Mesenchymal stem cell (in vitro differentiated cells and primary cell): ENCODE data around the gene ADAMTS17.

ENCODE experiments used
- DNase-seq: peaks from one replicate; pipeline ENCODE4 v3.0.0-alpha.2; 2013
- H2AFZ ChIP-seq: one replicate; pipeline ENCODE4 v1.6.1; 2013; ENCODE audit warnings: low read depth, mild to moderate bottlenecking, control low read depth, inconsistent platforms, low read length, moderate library complexity
- H2AK5ac ChIP-seq: 2 replicates; pipeline ENCODE4 v1.6.1; 2013; ENCODE audit warnings: low read length, moderate library complexity, mild to moderate bottlenecking, inconsistent platforms; ENCODE audit not compliant: severe bottlenecking
- H2BK120ac ChIP-seq: one replicate; pipeline ENCODE4 v1.6.1; 2013; ENCODE audit warnings: low read depth, mild to moderate bottlenecking, inconsistent platforms, low read length, moderate library complexity
- H2BK12ac ChIP-seq, 2 experiments: one replicate each; pipeline ENCODE4 v1.6.1; 2013; ENCODE audit warnings: inconsistent platforms in 2 of 2, low read length in 2 of 2, mild to moderate bottlenecking in 2 of 2, moderate library complexity in 2 of 2, control low read depth in 1 of 2
- H2BK15ac ChIP-seq: one replicate; pipeline ENCODE4 v1.6.1; 2013; ENCODE audit warnings: mild to moderate bottlenecking, low read depth, inconsistent platforms; ENCODE audit not compliant: poor library complexity, severe bottlenecking
- H2BK5ac ChIP-seq: 2 replicates; pipeline ENCODE4 v1.6.1; 2013; ENCODE audit warnings: low read depth, mild to moderate bottlenecking, low read length, control low read depth, inconsistent platforms; ENCODE audit not compliant: poor library complexity, severe bottlenecking
- H3K14ac ChIP-seq, 2 experiments: one replicate each; pipeline ENCODE4 v1.6.1; 2013; ENCODE audit warnings: inconsistent platforms in 2 of 2, low read length in 2 of 2, control low read depth in 1 of 2, mild to moderate bottlenecking in 1 of 2, moderate library complexity in 1 of 2
- H3K18ac ChIP-seq, 2 experiments: one replicate each; pipeline ENCODE4 v1.6.1; 2013; ENCODE audit warnings: inconsistent platforms in 2 of 2, low read length in 2 of 2, control low read depth in 1 of 2, low read depth in 1 of 2, mild to moderate bottlenecking in 1 of 2
- H3K23ac ChIP-seq, 2 experiments: one replicate each; pipeline ENCODE4 v1.6.1; 2013; ENCODE audit warnings: inconsistent platforms in 2 of 2, low read length in 2 of 2, mild to moderate bottlenecking in 2 of 2, moderate library complexity in 2 of 2, control low read depth in 1 of 2
- H3K27ac ChIP-seq: 2 replicates; pipeline ENCODE4 v1.5.1; 2013; ENCODE audit warnings: mild to moderate bottlenecking, moderate library complexity, low read length, control low read depth, inconsistent platforms; ENCODE audit not compliant: poor library complexity, severe bottlenecking
- H3K27me3 ChIP-seq, 2 experiments: 2 replicates each; pipeline versions ENCODE4 v1.6.1 to v1.7.0; 2013; ENCODE audit warnings: low read length in 2 of 2, mild to moderate bottlenecking in 2 of 2, moderate library complexity in 2 of 2, control low read depth in 1 of 2, inconsistent platforms in 1 of 2; ENCODE audit not compliant: control insufficient read depth in 1 of 2, insufficient read depth in 1 of 2
- H3K36me3 ChIP-seq, 2 experiments: 2 replicates each; pipeline versions ENCODE4 v1.6.1 to v1.7.0; 2013; ENCODE audit warnings: low read length in 2 of 2, control low read depth in 1 of 2, inconsistent platforms in 1 of 2, low read depth in 1 of 2, mild to moderate bottlenecking in 1 of 2; ENCODE audit not compliant: insufficient read depth in 2 of 2, control insufficient read depth in 1 of 2
- H3K4ac ChIP-seq, 2 experiments: one replicate each; pipeline ENCODE4 v1.6.1; 2013; ENCODE audit warnings: inconsistent platforms in 2 of 2, low read length in 2 of 2, mild to moderate bottlenecking in 2 of 2, moderate library complexity in 2 of 2, control low read depth in 1 of 2, low read depth in 1 of 2
- H3K4me1 ChIP-seq: 2 replicates; pipeline ENCODE4 v1.6.1; 2013; ENCODE audit warnings: low read depth, low read length, control low read depth; ENCODE audit not compliant: control insufficient read depth, insufficient read depth
- H3K4me2 ChIP-seq: 2 replicates; pipeline ENCODE4 v1.6.1; 2013; ENCODE audit warnings: low read length, mild to moderate bottlenecking, inconsistent platforms; ENCODE audit not compliant: poor library complexity, severe bottlenecking
- H3K4me3 ChIP-seq, 2 experiments: 2 replicates each; pipeline versions ENCODE4 v1.5.1 to v1.7.0; 2013; ENCODE audit warnings: low read length in 2 of 2, mild to moderate bottlenecking in 2 of 2, control low read depth in 1 of 2, low read depth in 1 of 2; ENCODE audit not compliant: insufficient read depth in 1 of 2
- H3K79me1 ChIP-seq: replicated peaks from 2 replicates; pipeline ENCODE4 v1.6.1; 2013; ENCODE audit warnings: mild to moderate bottlenecking, control low read depth, low read length, inconsistent platforms; ENCODE audit not compliant: poor library complexity, severe bottlenecking
- H3K9ac ChIP-seq: 2 replicates; pipeline ENCODE4 v1.7.0; 2013; ENCODE audit warnings: mild to moderate bottlenecking, low read length, moderate library complexity
- H3K9me3 ChIP-seq: 2 replicates; pipeline ENCODE4 v1.7.0; 2013; ENCODE audit warnings: mild to moderate bottlenecking, low read length; ENCODE audit not compliant: control insufficient read depth
- H4K8ac ChIP-seq: one replicate; pipeline ENCODE4 v1.6.1; 2013; ENCODE audit warnings: inconsistent platforms, mild to moderate bottlenecking, low read length, moderate library complexity
- H4K91ac ChIP-seq: one replicate; pipeline ENCODE4 v1.6.1; 2013; ENCODE audit warnings: mild to moderate bottlenecking, low read length, inconsistent platforms
- WGBS: methylation state at CpG from one replicate; pipeline ENCODE4 v1.1.7; 2013; ENCODE audit warnings: mixed read lengths; 5-methylcytosine and 5-hydroxymethylcytosine counted together

Gene ADAMTS17

DNA sequence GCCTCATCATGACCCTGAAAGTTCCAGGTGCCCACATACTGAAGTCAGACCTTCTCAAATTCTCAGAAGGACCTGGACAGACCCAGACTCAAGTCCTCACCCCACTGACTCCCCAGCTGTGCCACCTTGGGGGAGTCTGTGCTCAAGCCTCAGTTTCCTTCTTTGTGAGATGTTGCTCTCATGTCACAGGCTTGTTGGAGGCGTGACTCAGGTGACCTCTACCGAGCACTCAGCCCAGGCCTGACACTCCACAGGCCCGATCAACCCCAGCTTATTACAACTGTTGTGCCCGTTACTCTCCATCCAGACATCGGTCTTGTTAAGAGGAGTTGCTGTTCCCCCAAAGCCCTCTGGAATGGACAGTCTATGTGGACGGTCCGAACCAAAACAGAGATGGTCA lies 332.4 kb downstream of the ADAMTS17 start:
- no peak for DNase-seq
- H3K36me3 ChIP-seq = no peaks in the 10 kb centered on the region
- no peak overlapping the region for H3K9ac ChIP-seq
- H3K27me3 ChIP-seq = no peaks in the 10 kb centered on the region
- no peaks in the 10 kb centered on the region for H3K4me1 ChIP-seq
- no peak overlapping the region for H2BK5ac ChIP-seq
- H3K9me3 ChIP-seq = peaks cover 4% of the 10 kb centered on the region
- no peak overlapping the region for H3K4ac ChIP-seq
- H3K4me2 ChIP-seq = no peak overlapping the region
- no peak overlapping the region for H2BK120ac ChIP-seq
- no peaks in the 10 kb centered on the region for H3K79me1 ChIP-seq
- H2AK5ac ChIP-seq = no peak overlapping the region
- 95% methylated on average over 7 of the region's 7 CpGs for WGBS
- H3K4me3 ChIP-seq = no peak overlapping the region
- H2BK12ac ChIP-seq = no peak overlapping the region
- peak overlapping the region in 1 of 2 experiments; percentile 22 for H3K14ac ChIP-seq
- H4K91ac ChIP-seq = no peak overlapping the region
- H4K8ac ChIP-seq = no peak overlapping the region
- no peak overlapping the region for H2AFZ ChIP-seq
- H3K23ac ChIP-seq = no peak overlapping the region
- H3K27ac ChIP-seq = no peak overlapping the region
- H3K18ac ChIP-seq = no peak overlapping the region
- H2BK15ac ChIP-seq = no peak overlapping the region

- Histone ChIP-seq H3K18ac (no peak overlapping the region), H3K9me3 (peaks cover 4% of the 10 kb centered on the region), H3K27me3 (no peaks in the 10 kb centered on the region), H3K27ac (no peak overlapping the region), H2BK15ac (no peak overlapping the region), H3K4me2 (no peak overlapping the region), H2AFZ (no peak overlapping the region), H3K23ac (no peak overlapping the region), H4K8ac (no peak overlapping the region), H4K91ac (no peak overlapping the region), H3K36me3 (no peaks in the 10 kb centered on the region), H2BK12ac (no peak overlapping the region), H3K79me1 (no peaks in the 10 kb centered on the region), H2BK5ac (no peak overlapping the region), H3K4me3 (no peak overlapping the region), H3K4ac (no peak overlapping the region), H2AK5ac (no peak overlapping the region), H3K4me1 (no peaks in the 10 kb centered on the region), H3K14ac (no peak overlapping the region), H2BK120ac (no peak overlapping the region), H3K9ac (no peak overlapping the region)
- DNase-seq = no peak
- WGBS = 83% methylated on average over 6 of the region's 6 CpGs
These were observed 333.5 kb downstream of the ADAMTS17 start for GRCh38 chr15:100008258-100008657.

GRCh38 chr15:100007609-100008008 lies 334.2 kb downstream of the ADAMTS17 start:
- no peak for DNase-seq
- H3K27me3 ChIP-seq = no peaks in the 10 kb centered on the region

DNA sequence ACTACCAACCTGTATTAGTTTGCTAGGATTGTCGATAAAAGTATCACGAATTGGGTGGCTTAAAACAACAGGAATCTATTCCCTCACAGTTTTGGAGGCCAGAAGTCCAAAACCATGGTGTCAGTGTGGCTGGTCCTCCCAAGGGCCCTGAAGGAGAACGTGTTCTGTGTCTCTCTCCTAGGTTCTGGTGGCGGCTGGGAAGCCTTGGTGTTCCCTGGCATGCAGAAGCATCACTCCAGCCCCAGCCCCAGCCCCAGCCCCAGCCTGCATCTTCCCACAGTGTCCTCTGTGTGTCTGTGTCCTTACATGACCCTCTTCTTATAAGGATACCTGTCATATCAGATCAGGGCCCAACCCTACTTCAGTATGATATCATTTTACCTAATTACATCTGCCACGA lies 336.1 kb downstream of the ADAMTS17 start:
- Histone ChIP-seq H3K14ac (no peak overlapping the region), H3K27ac (no peak overlapping the region), H3K9me3 (peaks cover 4% of the 10 kb centered on the region), H3K36me3 (no peaks in the 10 kb centered on the region), H3K4ac (no peak overlapping the region), H4K8ac (no peak overlapping the region), H2BK120ac (no peak overlapping the region), H2BK5ac (no peak overlapping the region), H2BK12ac (no peak overlapping the region), H3K23ac (no peak overlapping the region), H3K18ac (no peak overlapping the region), H2BK15ac (no peak overlapping the region), H3K27me3 (no peaks in the 10 kb centered on the region), H2AK5ac (no peak overlapping the region), H4K91ac (no peak overlapping the region), H3K4me3 (no peak overlapping the region), H3K9ac (no peak overlapping the region), H2AFZ (no peak overlapping the region), H3K79me1 (no peaks in the 10 kb centered on the region), H3K4me2 (no peak overlapping the region), H3K4me1 (no peaks in the 10 kb centered on the region)
- 79% methylated on average over 5 of the region's 5 CpGs for WGBS
- DNase-seq = no peak

More at GRCh38 chr15:100007609-100008008, 334.2 kb downstream of the ADAMTS17 start:
- Histone ChIP-seq H3K14ac (no peak overlapping the region), H3K4me1 (no peaks in the 10 kb centered on the region), H2BK120ac (no peak overlapping the region), H3K4me2 (no peak overlapping the region), H3K18ac (no peak overlapping the region), H2BK12ac (no peak overlapping the region), H3K23ac (no peak overlapping the region), H2BK15ac (no peak overlapping the region), H3K36me3 (no peaks in the 10 kb centered on the region), H3K27ac (no peak overlapping the region), H2BK5ac (no peak overlapping the region), H2AFZ (no peak overlapping the region), H2AK5ac (no peak overlapping the region), H3K79me1 (no peaks in the 10 kb centered on the region), H3K9me3 (peaks cover 4% of the 10 kb centered on the region), H3K9ac (no peak overlapping the region), H4K91ac (no peak overlapping the region), H3K4me3 (no peak overlapping the region), H3K4ac (no peak overlapping the region), H4K8ac (no peak overlapping the region)
- WGBS = 95% methylated on average over 10 of the region's 10 CpGs
